ENCODE results near the gene LIN28A.

- TF ChIP-seq TOX (CRISPR knock-in tag; IDR thresholded peaks at IDR 0.05; ENCODE audit: borderline replicate concordance) (no peak), POU6F1 (CRISPR knock-in tag; IDR thresholded peaks at IDR 0.05; ENCODE audit: borderline replicate concordance, low read depth) (no peak), CSDC2 (CRISPR knock-in tag; IDR thresholded peaks at IDR 0.05) (no peak)
- TF ChIP-seq, protein P1, sequence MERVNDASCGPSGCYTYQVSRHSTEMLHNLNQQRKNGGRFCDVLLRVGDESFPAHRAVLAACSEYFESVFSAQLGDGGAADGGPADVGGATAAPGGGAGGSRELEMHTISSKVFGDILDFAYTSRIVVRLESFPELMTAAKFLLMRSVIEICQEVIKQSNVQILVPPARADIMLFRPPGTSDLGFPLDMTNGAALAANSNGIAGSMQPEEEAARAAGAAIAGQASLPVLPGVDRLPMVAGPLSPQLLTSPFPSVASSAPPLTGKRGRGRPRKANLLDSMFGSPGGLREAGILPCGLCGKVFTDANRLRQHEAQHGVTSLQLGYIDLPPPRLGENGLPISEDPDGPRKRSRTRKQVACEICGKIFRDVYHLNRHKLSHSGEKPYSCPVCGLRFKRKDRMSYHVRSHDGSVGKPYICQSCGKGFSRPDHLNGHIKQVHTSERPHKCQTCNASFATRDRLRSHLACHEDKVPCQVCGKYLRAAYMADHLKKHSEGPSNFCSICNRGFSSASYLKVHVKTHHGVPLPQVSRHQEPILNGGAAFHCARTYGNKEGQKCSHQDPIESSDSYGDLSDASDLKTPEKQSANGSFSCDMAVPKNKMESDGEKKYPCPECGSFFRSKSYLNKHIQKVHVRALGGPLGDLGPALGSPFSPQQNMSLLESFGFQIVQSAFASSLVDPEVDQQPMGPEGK (CRISPR knock-in tag; IDR thresholded peaks at IDR 0.05; ENCODE audit: borderline replicate concordance), result no peak
Observed at GRCh38 chr1:26399034-26399433, 11.6 kb upstream of the LIN28A start.
